GM21717 (cell line): ENCODE measurements around the gene HADHB.
"Not testable (repeated sequence)": the region's sequence is repeated elsewhere in the genome, so short reads cannot be mapped to it uniquely, and the experiment has no call there.

Experiments
- ATAC-seq: cut with Tn5 transposase; IDR thresholded peaks from one replicate; pipeline ENCODE4 v1.9.1; 2021; ENCODE audit warnings: mild to moderate bottlenecking, moderate library complexity; ENCODE audit not compliant: unreplicated experiment

HADHB gene

GRCh38 chr2:26325851-26326250 lies 81.1 kb downstream of the HADHB start:
- ATAC-seq, result no peak

DNA sequence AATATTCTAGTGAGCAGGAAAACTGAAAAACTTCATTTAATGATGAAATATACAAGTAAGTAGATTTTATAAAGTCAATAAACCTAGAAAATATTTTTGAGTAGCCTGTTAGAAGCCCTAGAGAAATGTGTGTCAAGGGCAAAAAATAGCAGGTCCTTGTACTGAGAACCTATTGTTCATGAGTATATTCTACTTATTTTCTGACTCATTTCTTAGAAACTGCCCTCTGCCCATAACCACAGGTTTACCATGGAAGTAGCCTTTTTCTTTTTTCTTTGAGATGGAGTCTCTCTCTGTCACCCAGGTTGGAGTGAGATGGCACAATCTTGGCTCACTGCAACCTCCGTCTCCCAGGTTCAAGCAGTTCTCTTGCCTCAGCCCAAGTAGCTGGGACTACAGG lies 81.8 kb downstream of the HADHB start:
- ATAC-seq, result no peak

DNA sequence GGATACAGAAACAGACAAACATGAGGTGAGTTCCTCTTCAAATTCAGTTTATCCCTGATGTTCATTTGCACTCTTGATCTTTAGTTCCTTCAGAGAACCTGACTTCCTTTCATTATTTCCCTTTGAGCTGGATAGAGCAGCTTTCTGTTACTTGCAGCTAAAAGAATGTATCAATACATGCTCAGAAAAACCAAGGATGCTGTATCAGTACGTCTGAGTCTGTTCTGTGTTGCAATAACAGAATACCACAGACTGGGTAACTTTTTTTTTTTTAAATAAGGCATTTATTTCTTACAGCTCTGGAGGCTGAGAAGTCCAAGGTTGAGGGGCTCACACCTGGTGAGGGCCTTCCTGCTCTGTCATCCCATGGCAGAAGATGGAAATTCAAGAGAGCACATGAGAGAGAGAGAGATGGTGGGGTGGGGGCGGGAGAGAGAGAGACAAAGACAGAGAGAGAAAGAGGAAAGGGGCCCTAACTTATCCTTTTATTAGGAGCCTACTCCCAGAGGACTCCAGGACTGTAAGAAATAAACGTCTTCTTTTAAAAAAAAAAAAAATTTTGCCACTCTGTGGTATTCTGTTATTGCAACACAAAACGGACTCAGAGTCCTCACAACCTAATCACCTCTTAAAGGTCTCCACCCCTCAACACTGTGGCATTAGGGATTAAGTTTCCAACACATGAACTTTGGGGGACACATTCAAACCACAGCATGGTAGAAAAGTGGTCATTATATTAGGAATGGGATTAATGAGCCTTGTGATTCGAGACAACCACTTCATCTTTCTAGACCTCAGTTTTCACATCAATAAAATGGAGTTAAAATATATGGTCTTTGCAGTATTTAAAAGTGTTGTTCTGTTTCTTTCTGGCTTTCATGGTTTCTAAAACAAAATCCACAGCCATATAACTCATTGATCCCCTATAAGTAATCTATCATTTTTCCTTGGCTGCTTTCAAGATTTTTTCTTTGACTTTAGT lies 82.8 kb downstream of the HADHB start:
- ATAC-seq, result no peak

- not testable (repeated sequence) for ATAC-seq
Observed at GRCh38 chr2:26329083-26329482, 84.3 kb downstream of the HADHB start.

DNA sequence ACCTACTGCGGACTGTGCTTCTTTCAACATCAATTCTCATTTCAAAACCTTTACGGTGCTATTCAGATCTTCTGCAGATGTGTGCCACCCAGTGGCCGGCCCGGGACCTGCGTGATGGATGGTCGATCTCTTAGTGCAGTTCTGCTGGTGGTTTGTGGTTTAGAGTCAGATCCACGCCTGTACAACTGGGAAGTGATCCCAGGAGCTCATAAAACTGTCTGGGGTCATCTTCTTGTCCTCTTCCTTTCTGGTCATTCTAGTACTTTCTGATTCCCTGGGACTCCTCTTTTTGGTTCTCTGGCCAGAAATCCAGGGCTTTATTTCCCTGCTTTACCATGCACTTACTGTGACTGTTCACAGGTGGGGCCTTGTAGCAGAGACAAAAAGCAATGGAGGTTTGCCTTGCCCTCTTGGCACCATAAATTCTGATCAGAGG lies 85.4 kb downstream of the HADHB start:
- ATAC-seq, result peak; percentile 73

DNA sequence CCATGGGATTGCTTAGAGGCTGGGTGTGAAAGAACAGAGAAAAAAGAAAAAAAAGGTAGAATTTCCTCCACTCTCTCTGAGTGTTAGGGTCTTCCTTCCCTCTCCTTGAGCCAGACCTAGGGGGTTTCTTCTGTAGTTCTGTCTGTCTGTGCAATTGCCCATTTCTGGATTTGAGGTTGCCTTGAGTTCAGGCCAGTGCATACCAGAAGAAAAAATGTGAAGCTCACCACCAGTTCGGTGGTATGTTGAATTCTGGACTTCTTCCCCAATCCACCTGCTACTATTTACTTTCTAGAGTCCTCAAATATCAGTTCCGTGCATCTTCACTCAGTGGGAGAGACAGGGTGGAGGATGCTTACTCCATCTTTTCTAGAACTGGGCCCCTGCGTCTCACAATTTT lies 85.9 kb downstream of the HADHB start:
- no peak for ATAC-seq

- not testable (repeated sequence) for ATAC-seq
Observed at GRCh38 chr2:26331321-26331720, 86.6 kb downstream of the HADHB start.

- no peak for ATAC-seq
Observed at GRCh38 chr2:26333293-26333692, 88.6 kb downstream of the HADHB start.

DNA sequence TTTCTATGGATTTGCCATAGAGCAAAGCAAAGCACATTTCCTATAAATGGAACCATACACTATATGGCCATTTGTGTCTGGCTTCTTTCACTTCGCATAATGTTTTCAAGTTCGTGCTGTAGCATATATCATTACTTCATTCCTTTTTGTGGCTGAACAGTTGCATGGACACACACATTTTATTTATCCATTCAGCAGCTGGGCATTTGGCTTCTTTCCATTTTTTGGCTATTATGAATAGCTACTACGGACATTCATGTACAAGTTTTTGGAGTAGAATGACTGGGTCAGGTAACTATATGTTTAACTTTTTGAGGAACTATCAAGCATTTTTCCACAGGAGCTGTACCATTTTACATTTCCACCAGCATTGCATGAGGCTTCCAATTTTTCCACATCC lies 90.5 kb downstream of the HADHB start:
- no peak for ATAC-seq

- no peak for ATAC-seq
Observed at GRCh38 chr2:26336719-26337118, 92.0 kb downstream of the HADHB start.

DNA sequence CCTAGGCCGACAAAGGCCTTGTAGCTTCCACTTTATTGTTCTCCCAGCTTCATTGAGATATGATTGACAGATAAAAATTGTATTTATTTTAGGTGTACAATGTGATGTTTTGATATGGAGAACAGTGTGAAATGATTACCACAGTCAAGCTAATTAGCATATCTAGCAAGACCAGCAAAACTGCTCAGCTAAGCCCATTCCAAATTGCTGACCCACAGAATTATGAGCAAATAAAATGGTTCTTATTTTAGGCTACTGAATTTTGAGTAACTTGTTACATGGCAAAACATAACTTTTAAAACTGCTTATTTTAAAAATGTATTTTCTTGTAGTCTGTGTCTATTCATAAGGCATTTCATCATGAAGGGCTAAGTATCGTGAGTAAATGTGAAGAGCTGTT lies 92.6 kb downstream of the HADHB start:
- no peak for ATAC-seq
